Endothelial cell (in vitro differentiated cells): ENCODE data around the gene ADD2. TPM values are rescaled to one million over a fixed set of nuclear protein-coding genes. Genes with fewer than 3 reads are reported as not detected.

Experiments used
- DNase-seq: peaks from one replicate; pipeline ENCODE4 v3.0.0; 2021; ENCODE audit warnings: low spot score
- H3K27ac Mint-ChIP-seq: one replicate; pipeline ENCODE4 v1.8.0; 2021; ENCODE audit warnings: mixed read lengths, inconsistent platforms; ENCODE audit not compliant: unreplicated experiment
- H3K27me3 Mint-ChIP-seq: one replicate; pipeline ENCODE4 v1.8.0; 2021; ENCODE audit warnings: mild to moderate bottlenecking, moderate library complexity, mixed read lengths, inconsistent platforms; ENCODE audit not compliant: unreplicated experiment
- H3K36me3 Mint-ChIP-seq: one replicate; pipeline ENCODE4 v1.8.0; 2021; ENCODE audit warnings: mild to moderate bottlenecking, low read depth, mixed read lengths, inconsistent platforms; ENCODE audit not compliant: unreplicated experiment
- H3K4me1 Mint-ChIP-seq: one replicate; pipeline ENCODE4 v1.8.0; 2021; ENCODE audit warnings: mild to moderate bottlenecking, mixed read lengths, inconsistent platforms; ENCODE audit not compliant: unreplicated experiment
- H3K4me3 Mint-ChIP-seq: one replicate; pipeline ENCODE4 v1.8.0; 2021; ENCODE audit warnings: mild to moderate bottlenecking, mixed read lengths, inconsistent platforms; ENCODE audit not compliant: unreplicated experiment
- H3K9me3 Mint-ChIP-seq: one replicate; pipeline ENCODE4 v1.8.0; 2021; ENCODE audit warnings: mixed read lengths, inconsistent platforms; ENCODE audit not compliant: unreplicated experiment
- CTCF ChIP-seq: fragments of 200-600 bp; sonication (generic); IDR thresholded peaks from one replicate; pipeline ENCODE4 v1.5.0; 2021; ENCODE audit warnings: antibody characterized with exemption; ENCODE audit not compliant: unreplicated experiment
- total RNA-seq: library from RNA; stranded (reverse); fragmentation: NEBNext Ultra II Directional; extraction: Animal tissue kit (Norgen Biotek cat#: 25700); gene quantifications from one replicate; pipeline ENCODE4 v1.2.1, GENCODE V29; 2021; ENCODE audit not compliant: unreplicated experiment

ADD2 gene
- total RNA-seq, 1 donor from 2014 or later, result 54.0 TPM

GRCh38 chr2:70768590-70769085, 638 bp upstream of the ADD2 start:
- Mint-ChIP-seq H3K27ac (no peak overlapping the region), H3K36me3 (no peaks in the 10 kb centered on the region), H3K4me1 (peaks cover 11% of the 10 kb centered on the region), H3K4me3 (peak overlapping the region; percentile 61), H3K9me3 (no peaks in the 10 kb centered on the region), H3K27me3 (peaks cover 2% of the 10 kb centered on the region)
- no peak for DNase-seq
- no peak for TF ChIP-seq CTCF

DNA sequence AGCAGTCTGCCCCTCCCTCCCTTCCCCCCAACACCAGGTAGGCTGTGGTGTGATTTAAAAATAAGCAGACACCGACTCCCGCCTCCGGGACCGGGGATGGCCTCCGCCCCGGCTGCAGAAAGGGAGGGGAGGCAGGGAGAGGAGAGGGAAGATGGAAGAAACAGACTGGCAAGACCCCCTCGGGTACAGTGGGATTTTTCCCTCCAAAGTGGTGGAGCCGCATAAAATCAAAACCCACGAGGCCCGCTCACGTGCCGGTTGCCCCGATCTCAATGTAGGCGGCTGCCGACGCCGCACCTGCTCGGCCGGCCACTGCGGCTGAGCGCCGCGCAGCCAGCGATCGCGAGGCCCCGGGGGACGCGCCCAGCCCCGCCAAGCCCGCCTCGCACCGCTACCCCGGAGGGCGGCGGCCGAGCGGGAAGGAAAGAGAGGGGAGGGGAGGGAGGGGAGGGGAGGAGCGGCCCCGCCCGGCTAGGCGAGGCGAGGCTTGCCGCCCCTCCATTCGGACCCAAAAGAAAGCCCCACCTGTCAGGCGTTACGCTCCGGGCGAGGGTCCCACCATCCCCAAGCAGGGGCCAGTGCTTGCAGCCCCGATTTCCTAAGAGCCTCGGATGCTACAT, 811 bp downstream of the ADD2 start:
- no peaks in the 10 kb centered on the region for H3K36me3 Mint-ChIP-seq
- H3K4me1 Mint-ChIP-seq, result peaks cover 11% of the 10 kb centered on the region
- no peaks in the 10 kb centered on the region for H3K9me3 Mint-ChIP-seq
- peak; percentile 35 for DNase-seq
- peak overlapping the region; percentile 85 for H3K27ac Mint-ChIP-seq
- peaks cover 2% of the 10 kb centered on the region for H3K27me3 Mint-ChIP-seq
- TF ChIP-seq CTCF, result no peak
- H3K4me3 Mint-ChIP-seq, result peak overlapping the region; percentile 94

DNA sequence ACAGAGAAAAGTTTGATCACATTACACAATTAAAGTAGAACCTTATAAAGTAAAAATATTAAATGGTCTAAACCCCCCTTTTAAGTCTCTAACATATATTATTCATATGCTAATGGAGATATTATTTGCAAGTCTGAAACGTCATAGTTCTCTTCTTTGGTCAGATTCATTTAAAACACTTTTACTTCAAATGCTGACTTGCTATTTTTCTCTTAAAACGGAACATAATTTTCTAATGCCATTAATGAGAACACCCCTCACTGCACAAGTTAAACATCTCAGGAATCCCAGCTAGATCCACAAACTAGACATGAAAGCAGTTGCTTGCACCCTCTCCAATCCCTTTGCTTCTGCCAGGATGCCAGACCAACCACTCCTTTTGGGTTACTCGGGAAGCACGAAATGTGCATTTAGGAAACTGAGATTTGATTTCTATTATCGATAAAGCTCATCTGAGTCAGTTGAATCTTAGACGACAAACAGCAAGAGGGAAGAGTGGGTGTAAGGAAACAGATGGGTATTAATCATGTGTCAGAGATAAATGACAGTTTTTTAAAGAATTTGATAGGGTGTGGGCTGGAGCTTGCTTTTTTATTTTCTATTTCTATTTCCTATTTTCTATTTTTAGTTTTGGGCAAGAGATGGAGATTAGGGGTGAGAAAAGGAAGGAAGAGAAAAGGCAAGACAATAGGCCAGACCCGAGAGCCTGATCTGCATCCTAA, 1.5 kb downstream of the ADD2 start:
- H3K9me3 Mint-ChIP-seq, result no peaks in the 10 kb centered on the region
- H3K27me3 Mint-ChIP-seq, result peaks cover 2% of the 10 kb centered on the region
- TF ChIP-seq CTCF, result no peak
- H3K4me1 Mint-ChIP-seq, result peaks cover 11% of the 10 kb centered on the region
- H3K4me3 Mint-ChIP-seq, result peak overlapping the region; percentile 94
- DNase-seq, result no peak
- H3K36me3 Mint-ChIP-seq, result no peaks in the 10 kb centered on the region
- H3K27ac Mint-ChIP-seq, result peak overlapping the region; percentile 85

- DNase-seq, result no peak
- no peak overlapping the region for H3K27ac Mint-ChIP-seq
- no peak for TF ChIP-seq CTCF
- no peak overlapping the region for H3K4me3 Mint-ChIP-seq
- H3K27me3 Mint-ChIP-seq, result peaks cover 2% of the 10 kb centered on the region
- no peaks in the 10 kb centered on the region for H3K9me3 Mint-ChIP-seq
- H3K4me1 Mint-ChIP-seq, result peaks cover 11% of the 10 kb centered on the region
- H3K36me3 Mint-ChIP-seq, result no peaks in the 10 kb centered on the region
Measured at GRCh38 chr2:70765507-70765906, 2.5 kb downstream of the ADD2 start.

DNA sequence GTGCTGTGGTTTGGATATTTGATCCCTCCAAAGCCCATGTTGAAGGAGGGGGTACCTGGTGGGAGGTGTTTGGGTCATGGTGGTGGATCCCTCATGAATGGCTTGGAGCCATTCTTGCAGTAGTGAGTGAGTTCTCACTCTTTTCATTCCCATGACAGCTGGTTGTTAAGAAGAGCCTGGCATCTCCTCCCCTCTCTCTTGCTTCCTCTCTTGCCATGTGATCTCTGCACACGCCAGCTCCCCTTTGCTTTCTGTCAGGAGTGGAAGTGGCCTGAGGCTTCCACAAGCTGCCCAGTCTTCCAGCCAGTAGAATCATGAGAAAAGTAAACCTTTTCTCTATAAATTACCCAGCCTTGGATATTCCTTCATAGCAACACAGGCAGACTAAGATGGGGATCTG, 8.6 kb downstream of the ADD2 start:
- Mint-ChIP-seq H3K36me3 (no peaks in the 10 kb centered on the region), H3K9me3 (no peaks in the 10 kb centered on the region), H3K27me3 (peaks cover 1% of the 10 kb centered on the region), H3K4me1 (peaks cover 4% of the 10 kb centered on the region), H3K4me3 (no peak overlapping the region), H3K27ac (no peak overlapping the region)
- no peak for TF ChIP-seq CTCF
- no peak for DNase-seq
